NCI-H2227 (cell line): Measurements from ENCODE around the gene MCRIP1.
"Not testable (repeated sequence)": the region's sequence is repeated elsewhere in the genome, so short reads cannot be mapped to it uniquely, and the experiment has no call there.

Source experiments
- DNase-seq: peaks from one replicate; lab custom pipeline; 2025; ENCODE audit not compliant: unreplicated experiment; lab: John Stamatoyannopoulos, UW

The MCRIP1 gene

DNA sequence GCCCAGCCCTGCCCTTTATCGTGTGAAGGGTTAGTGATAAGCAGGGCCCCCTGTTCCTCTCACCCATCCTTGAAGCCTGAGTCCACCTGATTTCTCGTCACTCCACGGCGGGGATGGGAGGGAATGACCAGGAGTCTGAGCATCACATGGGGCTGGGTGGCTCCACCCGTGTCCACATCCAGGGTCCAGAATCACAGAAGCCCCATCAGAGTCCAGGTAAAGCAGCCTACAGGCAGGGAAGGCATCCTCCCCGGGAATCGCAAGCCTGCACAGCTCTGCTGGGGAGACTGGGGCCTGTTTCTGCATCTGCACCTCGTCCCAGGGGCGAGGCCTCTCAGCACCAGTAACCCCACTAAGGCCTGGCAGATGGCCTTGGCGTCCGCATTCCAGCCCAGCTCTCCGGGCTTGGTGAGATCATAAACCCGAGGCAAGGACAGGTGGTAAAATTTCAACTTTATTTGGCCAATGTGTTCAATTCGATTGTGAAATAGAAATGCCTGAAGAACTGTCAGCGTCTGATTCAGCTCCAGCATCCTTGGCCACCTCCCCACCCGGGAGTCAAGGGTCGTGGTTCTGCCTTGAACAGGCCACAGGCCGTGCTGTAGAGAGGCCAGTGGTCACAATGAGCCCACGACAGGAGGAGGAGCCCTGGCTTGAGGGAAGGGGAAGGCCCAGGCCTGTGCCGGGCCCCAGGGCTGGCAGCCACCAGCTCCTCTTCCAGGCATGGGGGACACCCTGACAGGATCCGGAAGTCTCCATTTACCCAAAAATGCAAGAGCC lies 9.8 kb upstream of the MCRIP1 start:
- no peak for DNase-seq

DNA sequence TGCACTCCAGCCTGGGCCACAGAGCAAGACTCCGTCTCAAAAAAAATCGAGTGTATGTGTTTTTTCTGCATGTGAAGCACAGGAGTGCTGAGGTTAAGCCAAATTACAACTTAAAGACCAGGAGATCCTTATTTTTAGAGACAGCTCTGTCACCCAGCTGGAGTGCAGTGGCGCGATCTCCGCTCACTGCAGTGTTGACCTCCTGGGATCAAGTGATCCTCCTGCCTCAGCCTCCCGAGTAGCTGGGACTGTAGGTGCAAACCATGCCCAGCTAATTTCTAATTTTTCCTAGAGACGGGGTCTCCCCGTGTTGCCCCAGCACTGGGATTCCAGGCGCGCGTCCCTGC lies 9.3 kb upstream of the MCRIP1 start:
- no peak for DNase-seq

DNA sequence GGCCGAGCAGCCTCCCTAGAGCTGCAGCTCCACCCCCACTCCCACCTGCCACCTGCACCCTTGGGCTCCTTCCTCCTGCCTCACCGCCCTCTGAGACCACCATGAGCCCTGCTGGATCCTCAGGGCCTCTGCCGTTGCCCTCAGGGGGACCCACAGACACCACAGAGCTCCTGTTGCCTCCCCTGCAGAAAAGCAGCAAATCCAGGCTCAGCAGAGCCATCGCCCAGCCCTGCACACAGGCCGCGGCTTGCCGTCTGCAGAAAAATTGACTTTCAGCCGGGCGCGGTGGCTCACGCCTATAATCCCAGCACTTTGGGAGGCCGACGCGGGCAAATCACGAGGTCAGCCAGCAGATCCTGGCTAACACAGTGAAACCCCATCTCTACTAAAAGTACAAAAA lies 8.8 kb upstream of the MCRIP1 start:
- DNase-seq: no peak

DNA sequence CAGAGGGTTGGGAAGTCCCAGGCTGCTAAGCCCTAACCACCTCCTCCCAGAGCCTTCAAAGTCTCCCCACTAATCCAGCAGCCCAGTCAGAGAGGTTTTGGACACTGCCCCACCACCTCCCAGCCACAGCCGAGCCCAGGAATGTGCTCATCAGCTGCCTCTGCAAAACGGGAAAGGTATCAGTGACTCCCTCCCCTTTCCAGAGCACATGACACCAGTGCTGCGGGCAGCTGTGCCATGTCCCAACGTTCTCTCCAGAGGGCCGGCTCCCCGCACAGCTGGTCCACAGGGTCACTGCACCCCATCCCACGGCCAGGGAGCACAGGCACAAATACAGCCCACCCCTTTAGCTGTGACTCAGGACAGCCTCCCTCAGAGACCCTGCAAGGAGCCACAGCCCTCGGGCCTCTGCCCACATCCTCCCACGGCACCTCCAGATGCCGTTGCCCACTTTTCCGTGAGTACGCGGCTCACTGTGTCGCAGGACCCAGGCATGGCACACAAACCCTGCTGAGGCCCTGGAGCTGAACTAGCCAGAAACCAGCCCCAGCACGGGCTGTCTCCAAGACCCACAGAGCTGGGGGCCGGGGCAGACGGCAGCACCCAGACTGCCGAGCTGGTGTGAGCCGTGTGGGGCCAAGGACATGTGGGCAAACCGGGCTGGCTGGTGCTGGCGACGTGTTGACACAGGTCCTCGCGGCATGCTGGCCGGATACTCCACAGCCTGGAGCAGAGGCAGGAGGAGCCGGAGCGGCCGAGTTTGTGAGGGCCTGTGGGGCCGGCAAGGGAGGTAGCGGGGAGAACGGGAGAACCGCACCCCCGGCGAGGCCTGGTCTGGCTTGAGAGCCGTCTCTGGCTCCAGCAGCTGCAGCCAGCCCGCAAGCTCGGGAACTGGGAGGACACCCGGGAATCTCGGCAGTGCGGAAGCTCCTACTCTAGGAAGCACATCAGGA lies 8.0 kb upstream of the MCRIP1 start:
- no peak for DNase-seq

DNA sequence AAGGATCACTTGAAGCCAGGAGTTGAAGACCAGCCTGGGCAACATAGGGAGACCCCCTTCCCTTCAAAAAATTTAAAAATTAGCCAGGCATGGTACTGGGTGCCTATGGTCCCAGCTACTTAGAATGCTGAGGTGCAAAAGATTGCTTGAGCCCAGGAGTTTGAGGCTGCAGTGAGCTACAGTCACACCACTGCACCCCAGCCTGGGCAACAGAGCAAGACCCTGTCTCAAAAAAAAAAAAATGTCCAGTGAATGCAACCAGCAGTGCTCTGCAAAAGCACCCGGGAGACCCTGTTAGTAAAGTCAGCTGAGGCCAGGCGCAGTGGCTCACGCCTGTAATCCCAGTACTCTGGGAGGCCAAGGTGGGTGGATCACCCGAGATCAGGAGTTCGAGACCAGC lies 7.0 kb upstream of the MCRIP1 start:
- not testable (repeated sequence) for DNase-seq

DNA sequence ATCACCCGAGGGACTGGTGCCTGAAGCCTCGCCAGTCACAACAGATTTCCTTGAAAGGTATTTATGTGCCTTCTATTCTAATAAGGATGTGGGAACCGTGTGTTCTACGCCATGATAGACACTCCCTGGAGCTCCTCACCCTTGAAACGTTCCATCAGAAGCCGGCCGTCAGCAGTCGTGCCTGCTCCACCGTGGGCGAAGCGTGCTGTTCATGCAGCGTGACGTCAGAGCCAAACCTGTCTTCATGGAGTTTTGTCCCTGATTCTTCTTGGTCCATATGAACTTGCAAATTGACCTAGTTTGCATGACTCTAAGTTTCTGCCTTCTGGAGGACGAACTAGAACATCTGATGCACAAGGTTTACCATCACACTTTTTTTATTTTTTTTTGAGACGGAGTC lies 6.2 kb upstream of the MCRIP1 start:
- DNase-seq: no peak

DNA sequence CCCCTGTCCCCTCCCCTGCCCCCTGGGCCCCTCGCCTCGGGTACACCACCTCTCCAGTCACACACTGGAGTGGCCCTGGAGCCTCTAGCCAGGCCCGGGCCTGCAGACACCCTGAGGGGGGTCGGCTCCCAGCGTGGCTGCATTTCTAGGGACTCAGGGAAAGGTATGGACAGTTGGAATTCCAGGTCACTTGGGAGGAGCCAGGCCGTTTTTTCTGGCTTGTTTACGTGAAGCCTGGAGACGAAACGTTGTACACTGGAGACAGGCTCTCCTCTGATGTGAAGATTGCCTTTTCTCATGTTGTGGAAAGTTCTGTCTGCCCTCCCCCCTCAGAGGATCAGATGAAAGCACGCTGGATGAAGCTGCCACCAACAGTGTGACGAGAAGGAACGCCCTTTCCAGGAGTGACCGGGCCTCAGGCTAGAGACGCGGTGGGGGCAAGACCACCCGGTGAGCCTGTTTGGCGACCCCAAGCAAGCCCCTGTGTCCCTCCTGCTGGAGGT lies 5.7 kb upstream of the MCRIP1 start:
- no peak for DNase-seq

DNA sequence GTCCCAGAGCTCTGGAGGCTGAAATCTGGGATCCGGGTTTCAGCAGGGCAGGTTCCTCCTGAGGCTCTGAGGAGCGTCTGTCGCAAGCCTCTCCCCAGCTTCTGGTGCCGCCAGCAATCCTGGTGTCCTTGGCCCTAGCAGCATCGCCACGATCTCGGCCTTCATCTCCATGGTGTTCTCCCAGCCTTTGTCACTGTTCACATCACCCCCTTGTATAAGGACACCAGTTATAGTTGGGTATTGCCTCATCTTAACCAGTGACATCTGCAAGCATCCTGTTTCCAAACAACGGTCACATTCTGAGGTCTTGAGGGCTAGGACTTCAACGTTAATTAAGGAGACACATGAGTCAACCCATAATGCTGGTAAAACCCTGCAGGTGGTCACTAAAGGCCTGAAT lies 4.5 kb upstream of the MCRIP1 start:
- no peak for DNase-seq

DNA sequence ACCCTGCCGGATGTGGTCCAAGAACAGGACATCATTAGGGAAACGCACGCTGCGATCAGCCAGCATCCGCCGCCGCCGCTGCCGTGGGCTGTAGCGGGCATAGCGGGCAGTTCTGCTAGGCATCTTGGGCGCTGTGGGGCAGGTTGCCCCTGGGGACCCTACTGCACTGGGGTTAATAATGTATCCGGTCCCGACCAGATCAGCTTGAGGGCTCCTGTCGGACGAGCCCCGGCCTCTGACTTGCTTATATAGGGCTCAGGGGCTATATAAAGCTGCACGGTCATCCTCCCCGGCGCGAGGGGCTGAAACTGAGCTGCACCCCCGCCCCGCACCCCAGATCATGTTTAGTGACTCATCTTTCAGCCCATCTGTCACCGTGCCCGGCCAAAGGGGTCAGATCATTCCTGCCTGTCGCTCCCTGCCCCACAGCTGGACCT lies 1.8 kb upstream of the MCRIP1 start, which contains the start of gene PPP1R27:
Gene PPP1R27, minus strand, starts transcription at position 220 of the 437 bp plus-strand sequence. Its CDS starts 97 bp downstream, at position 123.
- DNase-seq: no peak

DNA sequence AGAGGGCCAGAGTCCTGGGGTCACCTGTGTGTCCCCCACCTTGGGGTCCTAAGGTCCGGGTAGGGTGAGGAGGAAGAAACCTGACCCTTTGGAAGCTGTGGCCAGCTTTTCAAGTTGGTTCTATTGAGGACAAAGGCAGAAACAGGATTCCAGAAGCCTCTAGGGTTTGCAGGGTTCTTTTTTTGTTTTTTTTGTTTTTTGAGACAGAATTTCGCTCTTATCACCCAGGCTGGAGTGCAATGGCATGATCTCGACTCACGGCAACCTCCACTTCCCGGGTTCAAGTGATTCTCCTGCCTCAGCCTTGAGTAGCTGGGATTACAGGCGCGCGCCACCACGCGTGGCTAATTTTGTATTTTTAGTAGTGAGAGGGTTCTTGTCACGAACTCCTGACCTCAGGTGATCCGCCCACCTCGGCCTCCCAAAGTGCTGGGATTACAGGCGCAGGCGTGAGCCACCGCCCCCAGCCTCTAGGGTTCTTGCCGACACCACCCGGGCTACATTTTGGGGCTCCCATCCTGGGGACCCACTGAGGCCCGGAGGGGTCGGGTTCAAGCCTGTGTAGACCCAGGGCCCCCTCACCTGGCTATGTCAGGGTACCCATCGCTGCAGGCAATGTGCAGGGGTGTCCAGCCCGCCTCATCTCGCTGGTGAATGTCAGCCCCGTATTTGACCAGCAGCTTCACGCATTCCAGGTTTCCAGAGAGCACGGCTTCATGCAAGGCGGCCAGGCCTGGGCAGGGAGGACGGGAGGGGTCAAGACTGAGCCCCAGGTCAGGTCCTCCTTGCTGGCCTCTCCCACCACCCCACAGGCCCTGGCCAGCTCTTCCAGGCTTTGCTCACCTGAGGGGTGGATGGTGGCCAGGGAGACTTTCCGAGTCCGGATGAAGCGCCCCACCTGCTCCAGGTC lies 1.1 kb upstream of the MCRIP1 start:
- DNase-seq: no peak

DNA sequence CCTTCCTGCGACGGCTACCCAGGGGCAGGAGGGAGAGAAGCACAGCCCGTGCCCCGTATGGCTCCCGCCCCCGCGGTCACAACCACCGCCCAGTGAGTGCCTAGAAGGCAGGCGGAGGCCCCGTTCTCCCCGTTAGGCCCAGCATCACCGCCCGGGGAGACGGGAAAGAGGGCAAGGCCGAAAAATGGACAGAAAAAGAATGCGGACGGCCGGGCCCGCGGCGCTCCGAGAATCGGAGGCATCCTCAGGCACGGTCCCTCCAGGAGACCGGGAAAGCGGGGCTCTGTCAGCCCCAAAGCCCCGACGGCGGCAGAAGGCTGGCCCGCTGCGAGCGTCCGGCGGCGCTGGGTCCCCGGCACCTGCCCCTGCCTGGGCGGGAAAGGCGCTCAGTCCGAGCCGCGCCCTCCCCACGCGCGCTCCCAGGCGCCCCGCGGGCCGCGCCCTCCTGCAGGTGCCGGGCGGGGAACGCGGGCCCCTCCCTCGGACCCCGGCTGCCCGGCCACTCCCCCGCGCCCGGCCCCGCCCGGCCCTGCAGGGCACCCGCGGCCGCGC lies 407 bp downstream of the MCRIP1 start:
- peak; percentile 72 for DNase-seq

DNA sequence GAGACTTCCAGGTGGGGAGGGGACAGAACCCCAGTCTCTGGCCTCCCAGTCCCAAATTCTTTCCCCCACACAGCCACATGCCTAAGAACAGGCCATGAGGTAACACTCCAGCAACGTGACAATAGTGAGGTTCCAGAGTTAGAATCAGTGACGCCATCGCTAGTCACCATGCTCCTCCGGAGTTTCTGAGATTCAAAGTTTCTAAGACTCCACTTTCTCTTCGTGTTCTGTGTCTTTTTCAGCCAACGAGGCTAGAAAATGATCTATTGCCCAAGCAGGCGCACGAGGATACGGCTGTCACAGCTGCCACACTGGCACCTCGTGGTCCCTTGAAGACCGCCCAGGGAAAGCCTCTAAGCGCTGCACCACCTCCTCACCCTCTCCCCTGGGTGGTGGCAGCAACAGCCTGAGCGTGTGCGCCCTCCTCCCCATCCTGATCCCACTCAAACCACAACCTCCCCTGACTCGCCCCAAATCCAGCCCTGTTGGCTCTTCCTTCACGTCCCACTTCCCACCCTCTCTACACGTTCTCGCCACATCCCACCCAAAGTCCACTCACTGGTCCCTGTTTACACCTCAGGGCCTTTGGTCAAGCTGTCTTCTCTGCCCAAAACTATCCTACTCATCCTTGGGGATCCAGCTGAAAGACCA lies 1.0 kb downstream of the MCRIP1 start:
- DNase-seq: peak; percentile 30

DNA sequence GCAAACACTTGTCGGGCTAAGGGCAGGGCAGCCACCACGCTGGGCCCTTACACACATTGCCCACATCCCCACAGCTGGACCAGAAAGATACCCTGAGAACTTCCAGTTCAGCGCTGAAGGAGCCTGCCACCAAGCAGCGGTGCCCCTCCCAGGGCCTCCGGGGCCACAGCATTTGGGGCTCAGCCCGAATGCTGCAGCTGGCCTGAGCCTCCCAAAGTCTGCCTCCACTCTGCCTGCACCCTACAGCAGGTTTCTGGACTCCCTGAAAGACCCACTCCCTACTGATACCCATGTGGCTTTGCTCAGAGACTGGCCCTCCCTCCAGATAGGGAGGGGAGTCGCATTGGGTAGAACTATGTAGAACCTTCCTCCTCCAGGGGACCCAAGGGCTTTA lies 1.5 kb downstream of the MCRIP1 start:
- DNase-seq: no peak

DNA sequence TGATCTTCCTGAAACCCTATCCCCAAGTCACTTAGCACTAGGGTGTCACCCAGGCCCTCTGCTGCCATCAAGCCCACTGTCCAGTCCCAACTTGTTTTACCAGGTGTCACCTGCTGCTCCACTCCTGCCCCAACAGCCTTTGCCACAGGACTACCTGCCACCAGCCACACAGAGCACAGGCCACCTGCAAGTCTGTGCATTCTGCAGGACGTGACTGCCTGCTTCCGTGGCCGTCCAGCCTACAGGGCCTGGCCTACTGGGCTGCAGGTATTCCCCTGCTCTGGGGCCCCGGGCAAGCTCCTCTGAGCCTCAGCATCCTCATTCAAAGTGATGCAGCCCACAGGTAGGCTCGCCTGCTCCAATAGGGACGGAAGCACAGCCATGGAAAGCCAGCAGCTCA lies 3.2 kb downstream of the MCRIP1 start:
- no peak for DNase-seq

DNA sequence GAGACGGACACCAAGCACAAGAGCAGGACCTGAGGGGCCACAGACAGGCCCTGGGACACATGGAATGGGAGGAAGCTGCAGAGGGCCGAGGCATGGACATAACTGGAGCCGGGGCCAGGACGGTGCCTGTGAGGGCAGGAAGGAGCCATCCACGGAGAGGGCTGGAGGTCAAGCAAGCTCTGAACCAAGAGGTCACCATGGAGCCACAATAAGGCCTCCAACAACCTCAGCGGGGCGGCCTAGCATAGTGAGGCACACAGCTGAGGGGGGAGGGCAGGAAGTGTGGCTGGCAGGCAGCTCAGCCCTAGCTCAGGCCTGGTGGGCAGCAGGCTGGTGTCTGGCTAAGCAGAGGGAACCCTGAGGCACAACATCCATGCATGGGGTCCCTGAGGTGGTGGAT lies 4.4 kb downstream of the MCRIP1 start:
- no peak for DNase-seq

DNA sequence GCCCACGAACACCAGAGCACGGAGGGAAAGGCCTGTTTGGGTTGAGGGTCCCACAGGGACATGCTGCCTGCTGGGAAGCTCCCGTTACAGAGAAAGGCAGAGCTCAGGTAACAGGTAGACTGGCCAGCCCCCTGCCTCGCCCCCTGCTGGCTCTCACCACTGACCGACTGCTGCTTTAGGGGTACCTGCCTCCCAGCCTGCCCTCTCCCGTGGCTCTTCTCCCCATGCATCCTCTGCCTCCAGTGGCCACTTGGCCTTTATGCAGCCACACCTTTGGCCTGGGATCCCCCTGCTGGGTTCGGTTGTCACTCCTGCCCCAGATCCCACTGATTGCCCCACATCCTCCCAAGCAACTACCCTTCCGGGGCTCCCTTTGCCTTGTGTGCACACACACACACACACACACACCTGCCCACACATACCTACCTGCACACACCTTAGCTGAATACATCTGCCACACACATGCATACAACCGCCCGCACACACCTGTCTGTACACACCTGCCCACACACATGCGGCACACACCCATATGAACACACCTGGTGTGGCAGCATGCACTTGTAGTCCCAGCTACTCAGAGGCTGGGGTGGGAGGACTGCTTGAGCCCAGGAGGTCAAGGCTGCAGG lies 7.1 kb downstream of the MCRIP1 start:
- no peak for DNase-seq

DNA sequence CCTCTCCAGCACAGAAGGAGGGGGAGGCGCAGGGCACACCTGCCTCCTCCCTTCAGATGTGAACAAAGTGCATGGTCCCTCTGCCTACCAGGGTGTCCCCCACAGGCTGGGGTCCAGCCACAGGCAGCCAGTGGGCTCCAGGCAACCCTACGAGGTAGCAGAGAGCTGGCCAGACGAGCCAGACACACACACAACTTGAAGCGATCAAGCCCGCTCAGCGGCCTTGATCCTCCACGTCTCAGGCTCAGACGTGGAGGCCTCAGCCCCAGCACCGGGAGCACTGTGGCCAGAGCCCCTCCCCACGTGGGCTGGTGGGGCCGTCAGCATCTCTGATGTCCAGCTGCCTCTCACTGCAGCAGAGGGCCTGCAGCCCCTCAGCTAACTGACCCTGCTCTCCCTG lies 8.5 kb downstream of the MCRIP1 start:
- no peak for DNase-seq

DNA sequence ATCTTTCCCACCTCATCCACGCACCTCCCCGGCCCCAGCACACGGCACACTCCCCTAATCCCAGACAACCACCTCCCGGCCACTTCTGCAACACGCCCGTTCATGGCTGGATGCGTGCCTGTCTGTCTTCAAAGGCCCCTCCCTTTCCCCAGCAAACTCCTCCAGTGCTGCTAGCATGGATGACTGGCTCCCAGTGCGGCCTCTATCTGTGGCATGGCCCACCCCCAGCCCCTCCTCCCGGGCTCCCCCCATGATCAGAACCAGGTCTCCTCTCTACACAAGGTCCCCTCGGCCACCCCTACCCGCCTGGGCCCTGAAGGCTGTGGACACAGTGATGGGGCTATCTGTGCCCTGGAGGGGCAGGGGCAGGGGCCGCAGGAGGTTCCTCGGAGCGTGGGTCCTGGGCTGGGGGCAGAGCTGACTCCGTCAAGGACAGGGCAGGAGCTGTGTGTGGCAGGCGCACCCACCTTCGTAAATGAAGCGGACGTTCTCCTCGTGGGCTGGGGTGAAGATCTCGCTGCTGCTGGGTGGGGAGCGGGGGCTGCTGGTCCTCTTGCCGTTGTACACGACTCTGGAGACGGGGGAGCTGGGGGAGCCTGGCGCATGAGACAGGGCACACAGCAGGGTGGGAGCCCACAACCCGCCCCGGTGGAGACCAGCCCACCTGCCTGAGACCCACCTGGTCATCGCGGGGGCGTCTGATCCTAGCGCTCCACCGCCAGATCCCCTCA lies 9.1 kb downstream of the MCRIP1 start:
- DNase-seq: no peak
